Stimulated activated CD8-positive, alpha-beta memory T cell treated with anti-CD3 and anti-CD28 coated beads, Interleukin-4, amount 100 ng/mL, for 4 hours (primary cell): ENCODE data around the gene TGFBR3.

Experiments
- DNase-seq, 2 donors: peaks; one replicate each; pipeline ENCODE4 v3.0.0-alpha.2; 2020; ENCODE audit warnings: low read depth in 2 of 2, low spot score in 1 of 2

Gene TGFBR3

DNA sequence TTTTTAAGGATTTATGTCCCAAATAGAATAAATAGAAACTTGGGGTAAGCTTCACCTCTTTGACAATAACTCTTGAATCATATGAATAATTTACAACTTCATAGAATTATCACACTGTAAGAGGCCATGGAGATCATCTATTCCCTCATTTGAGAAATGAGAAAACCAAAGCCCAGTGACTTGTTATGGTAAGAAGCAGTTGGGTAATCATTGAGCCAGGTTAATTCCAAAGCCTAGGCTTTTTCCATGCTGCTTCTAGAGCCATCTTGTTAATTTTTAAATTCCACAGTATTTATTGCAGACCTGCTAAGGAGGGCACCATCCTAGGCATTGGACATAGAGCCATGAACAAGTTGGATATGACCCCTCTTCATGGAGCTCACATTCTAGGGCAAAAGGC, 224.8 kb downstream of the TGFBR3 start:
- no peak for DNase-seq

DNA sequence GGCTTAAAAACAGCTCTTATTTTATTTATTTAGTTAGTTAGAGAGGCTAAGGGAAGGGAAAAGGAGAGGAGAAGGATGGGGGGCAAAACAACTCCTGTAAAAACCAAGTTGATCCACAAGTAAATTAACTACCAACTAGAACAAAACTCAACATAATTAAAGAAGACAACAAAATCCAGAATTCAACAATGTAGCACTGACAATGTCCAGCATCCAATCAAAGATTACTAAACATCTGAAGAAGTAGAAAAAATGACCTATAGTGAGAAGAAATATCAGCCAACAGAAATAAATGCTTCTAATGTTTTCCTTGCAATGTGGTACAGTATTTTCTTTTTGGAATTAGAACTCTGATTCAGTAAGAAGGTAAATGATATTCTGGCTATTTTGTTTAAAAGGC, 225.2 kb downstream of the TGFBR3 start:
- DNase-seq: no peak

DNA sequence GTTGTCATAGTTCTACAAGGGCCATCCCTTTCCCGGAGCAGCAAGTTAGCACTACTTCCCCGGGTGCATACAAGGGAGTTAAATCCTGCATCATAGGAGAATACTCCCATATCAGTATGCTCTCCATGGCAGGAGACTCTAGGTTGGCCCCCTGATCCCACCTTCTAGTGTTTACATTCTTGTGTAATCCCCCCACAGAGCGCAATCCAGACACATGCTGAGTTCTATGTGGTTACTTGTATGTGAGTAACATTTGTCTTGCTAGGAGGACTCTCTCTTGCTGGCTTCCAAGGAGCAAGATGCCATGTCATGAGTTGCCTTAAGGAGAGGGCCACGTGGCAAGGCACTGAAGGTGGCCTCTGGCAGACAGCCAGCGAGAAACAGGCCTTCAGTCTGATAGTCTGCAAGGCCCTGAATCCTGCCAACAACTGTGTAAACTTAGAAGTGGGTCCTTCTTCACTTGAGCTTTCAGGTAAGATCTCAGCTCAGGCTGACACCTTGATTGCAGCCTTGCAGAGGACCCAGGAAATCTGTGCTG, 230.0 kb downstream of the TGFBR3 start:
- DNase-seq: no peak

DNA sequence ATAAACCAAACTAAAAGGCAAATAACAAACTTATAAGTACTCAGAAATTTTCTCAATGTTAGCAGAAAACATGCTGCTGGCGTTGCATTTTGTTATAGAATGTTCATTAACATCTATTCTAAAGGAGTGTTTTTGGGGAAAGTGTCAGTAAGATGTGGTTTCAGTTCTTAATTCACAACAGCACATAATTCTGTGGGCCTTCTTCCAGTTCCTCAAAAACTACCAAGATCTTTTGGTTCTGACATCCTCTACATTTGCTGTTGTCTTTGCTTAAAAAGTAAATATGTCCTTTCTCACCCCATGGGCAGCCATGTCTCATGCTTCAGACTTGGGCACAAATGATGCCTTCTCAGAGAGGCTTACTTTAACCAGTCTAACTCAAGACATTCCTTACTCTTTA, 232.8 kb downstream of the TGFBR3 start:
- DNase-seq: no peak

DNA sequence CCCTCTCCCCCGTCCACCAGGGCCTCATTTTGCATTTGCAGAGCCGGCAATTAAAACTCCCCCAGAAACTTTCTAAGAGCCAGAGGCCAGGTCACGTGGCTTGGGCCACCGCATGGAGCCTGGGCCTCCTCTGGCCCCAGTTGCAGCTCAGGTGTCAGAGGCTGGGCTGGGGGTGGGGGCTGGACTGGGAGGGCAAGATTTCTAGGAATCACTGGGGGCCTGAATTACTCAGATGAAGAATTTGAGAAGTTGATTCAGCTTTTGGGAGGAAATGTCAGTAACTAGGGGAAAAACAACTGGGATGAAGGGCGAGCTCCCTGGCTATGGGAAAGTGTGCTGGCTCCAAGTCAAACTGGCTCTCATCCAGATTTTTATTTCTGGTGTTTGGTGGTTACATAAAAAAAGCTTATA, 234.3 kb downstream of the TGFBR3 start:
- DNase-seq: no peak

DNA sequence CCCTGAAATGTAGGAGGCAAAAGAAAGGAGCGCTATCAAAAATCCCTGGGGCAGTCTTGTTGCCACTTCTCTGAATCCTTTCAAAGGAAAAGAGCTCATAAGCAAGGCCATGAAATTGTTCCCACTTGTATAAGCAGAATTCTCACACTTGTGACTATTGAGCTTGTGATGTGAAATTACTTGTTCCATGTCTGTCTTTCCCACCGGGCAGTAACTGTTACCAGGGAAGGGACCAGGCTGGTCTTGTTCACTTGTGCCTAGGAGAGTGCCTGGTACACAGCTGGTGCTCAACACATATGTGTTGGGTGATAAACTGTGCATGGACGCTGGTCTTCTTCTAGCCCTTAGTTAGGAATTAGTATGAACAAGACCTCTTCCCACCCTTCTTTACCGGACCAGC, 234.7 kb downstream of the TGFBR3 start:
- no peak for DNase-seq

DNA sequence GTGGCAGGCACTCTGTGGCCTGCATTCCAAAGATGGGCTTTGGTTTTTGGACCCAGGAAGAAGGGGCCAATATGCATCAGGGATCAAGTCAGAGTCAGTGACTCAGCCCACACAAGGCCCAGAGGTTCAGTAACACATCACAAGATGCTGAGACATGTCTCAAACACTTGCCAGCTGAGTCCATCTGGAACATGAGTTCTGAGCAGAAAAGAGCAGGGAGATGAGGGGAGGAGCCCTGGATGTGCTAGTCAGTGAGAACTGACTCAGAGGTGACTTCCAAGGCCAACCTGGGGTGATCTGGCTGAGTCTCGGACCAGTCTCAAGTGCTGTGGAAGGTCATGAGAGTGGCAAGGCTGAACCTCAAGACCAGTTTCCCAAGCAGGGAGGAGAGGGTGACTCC, 235.2 kb downstream of the TGFBR3 start:
- DNase-seq: no peak

DNA sequence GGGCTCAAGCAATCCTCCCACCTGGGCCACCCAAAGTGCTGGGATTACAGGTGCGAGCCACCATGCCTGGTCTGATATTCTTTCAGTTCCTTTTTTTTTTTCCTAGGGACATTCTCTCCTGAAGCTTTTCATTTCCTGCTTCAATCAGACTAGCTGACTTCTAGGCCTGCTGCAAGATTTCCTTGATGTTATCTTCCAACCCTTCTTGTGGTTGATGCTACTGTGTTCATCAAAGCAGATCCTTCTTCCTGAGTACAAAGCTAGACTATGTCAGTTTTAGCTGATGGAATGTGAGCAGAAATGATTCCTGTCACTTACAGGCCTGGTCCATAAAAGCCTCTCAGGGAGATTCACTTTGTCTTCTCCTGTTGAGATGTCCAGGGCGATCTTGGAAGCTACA, 238.9 kb downstream of the TGFBR3 start:
- DNase-seq: no peak

DNA sequence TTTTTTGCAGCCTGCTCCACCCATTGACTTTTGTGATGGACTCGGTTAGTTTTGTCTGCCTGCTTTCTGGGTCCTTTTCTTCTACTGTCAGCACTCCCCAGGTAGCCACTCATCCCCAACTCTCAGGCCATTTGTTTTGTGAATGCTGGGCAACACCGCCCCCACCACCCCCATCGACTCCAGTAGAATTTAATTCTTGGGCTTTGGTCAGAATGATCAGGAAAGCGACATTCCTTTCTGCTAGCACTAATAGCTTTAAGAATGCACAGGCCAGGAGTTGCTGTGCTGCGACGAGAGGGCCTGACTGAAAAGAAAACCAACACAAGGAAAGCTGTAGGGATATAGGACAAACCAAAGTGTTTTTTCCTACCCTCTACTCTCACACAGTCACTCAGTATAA, 240.9 kb downstream of the TGFBR3 start:
- DNase-seq: no peak

DNA sequence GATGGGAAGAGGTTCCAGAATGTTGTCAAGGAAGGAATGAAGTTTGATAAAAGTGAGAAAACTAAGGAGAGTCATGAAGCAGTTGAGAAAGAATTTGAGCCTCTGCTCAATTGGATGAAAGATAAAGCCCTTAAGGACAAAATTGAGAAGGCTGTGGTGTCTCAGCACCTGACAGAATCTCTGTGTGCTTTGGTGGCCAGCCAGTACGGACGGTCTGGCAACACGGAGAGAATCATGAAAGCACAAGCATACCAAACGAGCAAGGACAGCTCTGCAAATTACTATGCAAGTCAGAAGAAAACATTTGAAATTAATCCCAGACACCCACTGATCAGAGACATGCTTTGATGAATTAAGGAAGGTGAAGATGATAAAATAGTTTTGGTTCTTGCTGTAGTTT, 242.5 kb downstream of the TGFBR3 start:
- DNase-seq: no peak

DNA sequence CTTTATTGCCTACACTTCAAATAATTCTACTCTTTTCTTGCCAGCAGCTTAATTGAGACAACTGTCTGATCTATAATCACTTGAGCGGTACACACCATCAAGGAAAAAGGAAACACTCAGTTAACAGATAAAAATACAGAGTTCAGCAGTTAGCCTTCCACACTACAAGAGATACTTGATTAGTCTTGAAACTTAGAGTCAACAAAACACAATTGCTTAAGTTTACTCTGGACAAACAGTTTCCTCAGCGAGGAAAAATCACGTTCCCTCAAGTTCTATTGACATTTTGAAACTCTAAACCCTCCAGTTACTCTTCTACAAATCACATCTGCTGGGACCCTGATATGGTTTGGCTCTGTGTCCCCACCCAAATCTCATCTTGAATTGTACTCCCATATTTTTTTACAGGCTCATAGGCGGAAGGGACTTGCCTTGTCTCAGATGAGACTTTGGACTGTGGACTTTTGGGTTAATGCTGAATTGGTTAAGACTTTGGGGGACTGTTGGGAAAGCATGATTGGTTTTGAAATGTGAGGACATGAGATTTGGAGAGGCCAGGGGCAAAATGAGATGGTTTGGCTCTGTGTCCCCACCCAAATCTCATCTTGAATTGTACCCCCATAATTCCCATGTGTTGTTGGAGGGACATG, 244.9 kb downstream of the TGFBR3 start:
- no peak for DNase-seq

DNA sequence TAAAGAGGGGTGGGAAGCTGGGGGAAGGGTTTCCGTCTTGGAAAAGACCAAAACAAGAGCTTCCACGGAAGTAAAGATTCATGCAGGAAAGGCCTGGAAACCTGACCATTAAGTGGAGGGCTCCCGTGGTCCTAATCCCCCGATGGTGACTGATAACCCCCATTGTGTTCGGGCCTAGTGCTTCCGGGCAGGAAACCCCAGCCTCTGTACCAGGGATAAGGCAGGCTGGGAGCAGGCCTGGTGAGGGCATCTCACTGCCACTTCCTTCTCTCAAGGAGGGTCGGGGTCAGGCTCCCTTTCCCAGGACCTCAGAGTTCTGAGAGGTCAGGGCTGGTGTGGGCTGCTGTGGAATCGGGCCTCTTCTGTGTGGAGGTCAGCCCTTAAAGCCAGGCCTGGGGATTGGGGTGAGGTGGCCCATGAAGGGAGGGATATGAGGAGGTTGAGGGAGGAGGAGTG, 248.4 kb downstream of the TGFBR3 start:
- DNase-seq: no peak

DNA sequence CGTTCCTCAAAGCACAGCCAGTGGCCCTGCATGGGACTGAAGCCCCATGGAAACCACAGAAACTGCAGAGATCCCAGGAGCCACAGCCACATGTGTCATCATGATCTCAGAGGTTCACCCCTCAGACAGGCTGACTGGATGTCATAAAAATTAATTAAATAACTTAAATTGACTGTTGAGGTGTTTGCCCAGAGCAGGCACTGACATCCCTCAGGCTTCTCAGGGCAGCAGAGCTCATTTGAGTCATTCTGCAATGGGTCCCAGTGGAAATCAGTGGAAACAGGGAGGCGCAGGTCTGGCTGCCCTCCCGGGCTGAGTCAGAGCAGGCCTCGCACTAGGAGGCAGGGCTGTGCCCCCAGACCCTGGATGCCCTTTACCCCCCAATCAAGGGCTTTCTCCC, 250.2 kb downstream of the TGFBR3 start:
- no peak for DNase-seq

DNA sequence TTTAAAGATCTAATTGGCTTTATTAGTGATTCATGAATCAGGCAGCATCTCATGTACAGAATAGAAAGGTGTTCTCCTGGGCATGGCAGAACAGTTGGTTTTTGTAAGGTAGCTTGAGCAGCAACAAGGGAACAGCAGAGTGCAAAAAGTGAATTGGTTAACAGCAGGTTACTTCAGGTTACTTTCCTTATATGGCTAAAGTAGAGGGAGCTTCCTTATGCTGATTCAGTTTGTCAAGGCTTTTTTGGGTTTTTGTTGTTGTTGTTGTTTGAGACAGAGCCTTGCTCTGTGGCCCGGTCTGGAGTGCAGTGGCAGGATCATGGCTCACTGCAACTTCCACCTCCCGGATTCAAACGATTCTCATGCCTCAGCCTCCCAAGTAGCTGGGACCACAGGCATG, 252.5 kb downstream of the TGFBR3 start:
- DNase-seq: no peak

DNA sequence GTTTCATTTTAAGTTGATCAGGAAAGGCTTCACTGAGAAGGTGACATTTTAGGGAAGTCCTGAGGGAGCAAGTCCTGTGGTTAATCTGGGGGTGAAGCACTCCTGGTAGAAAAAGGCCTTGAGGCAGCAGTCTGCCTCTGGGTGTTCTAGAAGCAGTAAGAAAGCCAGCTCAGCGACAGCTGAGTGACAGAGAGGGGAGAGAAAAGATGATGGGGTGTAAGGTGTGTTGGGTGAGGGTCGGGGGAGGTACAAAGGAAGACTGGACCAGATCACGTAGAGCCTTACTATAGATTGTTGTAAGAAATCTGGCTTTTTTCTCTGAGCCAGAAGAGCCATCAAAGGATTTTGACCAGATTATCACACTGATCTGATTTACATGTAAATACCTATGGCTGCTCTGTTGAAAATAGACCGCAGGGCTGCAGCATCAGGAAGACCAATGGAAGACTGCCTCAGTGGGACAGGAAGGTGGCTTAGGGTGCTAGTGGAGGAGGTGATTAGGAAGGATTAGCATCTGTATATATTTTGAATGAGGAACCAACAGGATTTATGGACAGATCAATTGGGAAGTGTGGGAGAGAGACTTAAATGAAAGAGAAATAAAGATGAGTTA, 254.1 kb downstream of the TGFBR3 start:
- DNase-seq: no peak

DNA sequence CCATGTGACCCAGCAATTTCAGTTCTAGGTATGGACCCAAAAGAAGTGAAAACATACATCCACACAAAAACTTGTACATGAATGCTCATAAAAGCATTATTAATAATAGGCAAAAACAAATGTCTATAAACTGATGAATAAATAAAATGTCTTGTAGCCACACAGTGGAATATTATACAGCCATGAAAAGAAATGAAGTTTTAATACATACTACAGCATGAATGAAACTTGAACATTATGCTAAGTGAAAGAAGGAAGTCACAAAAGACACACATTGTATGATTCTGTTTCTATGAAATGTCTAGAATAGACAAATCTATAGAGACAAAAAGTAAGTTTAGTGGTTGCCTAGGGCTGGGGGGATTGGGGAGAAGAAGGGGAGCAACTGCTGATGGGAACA, 255.1 kb downstream of the TGFBR3 start:
- no peak for DNase-seq
